Iris pigment epithelial cell (primary cell): Measurements from ENCODE around the gene PRRX2.
"Not testable (repeated sequence)": the region's sequence is repeated elsewhere in the genome, so short reads cannot be mapped to it uniquely, and the experiment has no call there.

Source experiments
- DNase-seq: peaks from one replicate; pipeline ENCODE4 v3.0.0-alpha.2; 2011; ENCODE audit warnings: low read depth

PRRX2 gene

DNA sequence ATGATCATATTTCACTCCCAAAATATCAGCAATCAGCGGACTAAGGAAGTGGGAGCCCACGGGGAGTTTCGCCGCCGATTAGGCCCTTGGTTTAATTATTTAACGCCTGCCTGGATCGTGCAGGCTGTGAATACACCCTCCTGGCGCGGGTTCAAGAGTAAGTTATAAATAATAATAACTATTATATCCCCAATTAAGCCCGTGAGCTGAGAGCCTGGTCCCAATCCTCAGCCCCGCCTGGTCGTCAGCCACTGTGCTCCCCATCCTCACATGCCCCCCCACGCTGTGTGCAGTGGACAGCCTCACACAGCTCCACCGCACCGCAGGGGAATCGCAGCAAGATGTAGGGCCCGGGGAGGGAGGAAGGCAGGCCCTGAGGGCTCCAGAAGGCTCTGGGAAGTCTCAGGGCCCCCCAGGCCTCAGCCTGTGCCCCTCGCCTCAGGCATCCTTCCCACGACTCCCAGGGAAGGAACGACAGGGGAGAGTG, 10.8 kb upstream of the PRRX2 start:
- no peak for DNase-seq

DNA sequence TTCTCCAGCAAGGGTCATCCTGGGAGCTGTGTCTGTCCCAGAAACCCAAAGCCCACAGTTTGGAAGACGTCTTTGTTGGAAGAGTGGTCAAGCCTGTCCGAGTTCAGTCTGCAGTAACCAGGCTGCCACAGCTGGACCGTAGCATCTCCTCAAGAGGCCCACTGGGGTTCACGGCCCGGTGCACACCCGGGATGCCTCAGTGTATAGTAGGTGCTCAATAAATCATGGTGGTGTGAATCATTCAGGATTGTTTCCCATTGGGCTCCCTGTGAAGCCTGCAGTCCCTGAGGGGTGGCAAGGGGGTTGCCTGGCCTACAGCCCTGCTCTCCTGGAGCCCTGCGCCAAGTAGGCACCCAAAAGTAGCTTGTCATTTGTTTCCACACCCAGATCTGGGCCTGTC, 10.3 kb upstream of the PRRX2 start:
- no peak for DNase-seq

DNA sequence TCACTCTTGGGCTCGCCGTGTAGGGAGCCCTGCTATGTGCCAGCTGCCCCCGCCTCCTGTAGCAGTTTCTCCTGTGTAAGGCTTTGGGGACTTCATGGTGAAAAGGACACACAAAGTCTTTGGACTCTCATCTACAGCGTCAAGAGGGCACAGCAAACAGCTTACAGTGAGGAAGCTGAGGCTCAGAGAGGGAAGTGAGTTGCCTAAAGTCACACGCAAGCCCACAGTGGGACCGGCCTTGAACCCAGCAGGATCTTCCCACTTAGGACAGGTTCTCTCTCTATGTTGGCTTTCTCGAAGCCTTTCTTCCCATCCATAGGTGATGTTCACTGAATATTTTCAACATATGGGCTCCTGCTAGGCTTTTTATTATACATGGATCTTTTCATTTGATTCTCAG, 9.8 kb upstream of the PRRX2 start:
- no peak for DNase-seq

DNA sequence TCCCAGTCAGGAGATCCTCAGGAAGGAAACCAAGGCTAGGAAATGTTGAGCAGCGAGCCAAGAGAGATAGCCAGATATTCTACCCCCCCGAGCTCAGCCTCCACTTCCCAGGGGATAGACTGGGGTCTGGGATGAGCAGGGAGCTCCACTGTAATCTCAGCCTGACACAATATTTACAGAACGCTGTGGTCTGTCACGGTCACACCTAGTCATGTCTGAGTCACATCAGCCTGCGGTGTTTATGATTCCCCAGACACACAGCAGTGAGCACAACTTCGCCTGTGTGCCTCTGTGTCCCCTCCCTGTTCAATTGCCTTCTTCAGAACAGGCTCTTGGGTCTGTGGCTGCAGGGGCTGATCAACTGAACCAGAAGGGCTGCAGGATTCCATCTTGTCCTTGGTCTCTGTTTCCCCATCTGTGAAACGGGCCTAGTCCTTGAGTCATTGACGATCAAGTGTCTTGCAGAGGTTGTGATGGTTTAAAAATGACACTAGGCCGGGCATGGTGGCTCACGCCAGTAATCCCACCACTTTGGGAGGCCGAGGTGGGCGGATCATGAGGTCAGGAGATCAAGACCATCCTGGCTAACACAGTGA, 8.6 kb upstream of the PRRX2 start:
- DNase-seq, result peak; percentile 55

DNA sequence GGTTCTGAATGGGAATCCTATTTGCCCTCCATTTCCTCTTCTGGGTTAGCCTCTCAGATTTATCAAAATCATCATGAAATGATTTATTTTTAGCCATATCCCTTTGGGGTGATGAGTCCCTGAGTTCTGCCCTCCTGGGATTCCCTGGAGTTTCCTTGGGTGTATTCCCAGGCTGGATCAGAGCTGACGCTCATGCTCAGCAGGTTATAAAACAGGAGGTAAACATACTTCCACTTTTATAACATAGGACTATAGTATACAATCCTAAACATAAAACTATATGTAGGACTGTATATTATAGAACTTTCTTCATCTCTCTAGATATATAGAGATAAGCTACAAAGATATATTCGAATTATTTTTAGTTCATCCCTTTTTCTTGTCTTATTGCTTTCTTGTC, 4.4 kb upstream of the PRRX2 start:
- DNase-seq, result no peak

DNA sequence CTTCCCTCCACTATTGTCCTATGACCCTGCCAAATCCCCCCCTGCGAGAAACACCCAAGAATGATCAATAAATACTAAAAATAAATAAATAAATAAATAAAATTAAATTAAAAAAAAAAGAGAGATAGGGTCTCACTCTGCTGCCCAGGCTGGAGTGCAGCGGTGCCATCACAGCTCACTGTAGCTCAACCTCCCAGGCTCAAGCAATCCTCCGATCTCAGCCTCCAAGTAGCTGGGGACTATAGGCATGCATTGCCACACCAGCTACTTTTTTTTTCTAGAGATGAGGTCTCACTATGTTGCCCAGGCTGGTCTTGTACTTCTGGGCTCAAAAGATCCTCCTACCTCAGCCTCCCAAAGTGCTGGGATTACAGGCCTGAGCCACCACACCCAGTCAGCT, 3.2 kb upstream of the PRRX2 start:
- not testable (repeated sequence) for DNase-seq

DNA sequence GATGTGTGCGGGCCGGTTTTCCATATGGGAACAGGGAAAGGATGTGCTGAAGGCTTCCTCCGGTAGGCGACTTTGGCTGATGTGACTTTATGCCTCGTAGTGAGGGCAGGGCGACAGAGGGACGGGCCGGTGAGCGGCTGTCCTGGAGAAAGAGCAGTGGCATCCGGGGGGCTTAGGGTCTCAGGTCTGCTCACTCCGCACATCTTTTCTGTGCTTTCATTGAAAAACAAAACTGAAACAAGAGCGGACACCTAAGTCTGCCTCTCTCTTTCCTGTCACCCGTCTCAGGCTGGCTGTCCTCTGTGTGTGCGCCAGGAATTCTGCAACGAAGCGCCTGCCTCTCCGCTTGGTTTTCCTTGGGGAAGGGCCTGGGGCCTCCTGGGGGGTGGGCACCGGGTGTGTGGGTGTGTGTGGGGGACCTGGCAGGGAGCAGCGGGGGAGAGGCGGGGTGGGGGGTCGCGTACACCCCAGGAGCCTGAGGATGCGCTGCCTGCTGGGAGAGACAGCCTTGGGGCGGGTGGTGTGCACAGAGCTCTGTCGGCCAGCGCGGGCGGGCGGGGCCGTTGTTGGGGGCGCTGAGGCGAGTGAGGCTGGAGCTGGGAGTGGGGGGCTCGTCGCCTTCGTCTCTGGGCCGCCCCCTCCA, 580 bp upstream of the PRRX2 start:
- no peak for DNase-seq

DNA sequence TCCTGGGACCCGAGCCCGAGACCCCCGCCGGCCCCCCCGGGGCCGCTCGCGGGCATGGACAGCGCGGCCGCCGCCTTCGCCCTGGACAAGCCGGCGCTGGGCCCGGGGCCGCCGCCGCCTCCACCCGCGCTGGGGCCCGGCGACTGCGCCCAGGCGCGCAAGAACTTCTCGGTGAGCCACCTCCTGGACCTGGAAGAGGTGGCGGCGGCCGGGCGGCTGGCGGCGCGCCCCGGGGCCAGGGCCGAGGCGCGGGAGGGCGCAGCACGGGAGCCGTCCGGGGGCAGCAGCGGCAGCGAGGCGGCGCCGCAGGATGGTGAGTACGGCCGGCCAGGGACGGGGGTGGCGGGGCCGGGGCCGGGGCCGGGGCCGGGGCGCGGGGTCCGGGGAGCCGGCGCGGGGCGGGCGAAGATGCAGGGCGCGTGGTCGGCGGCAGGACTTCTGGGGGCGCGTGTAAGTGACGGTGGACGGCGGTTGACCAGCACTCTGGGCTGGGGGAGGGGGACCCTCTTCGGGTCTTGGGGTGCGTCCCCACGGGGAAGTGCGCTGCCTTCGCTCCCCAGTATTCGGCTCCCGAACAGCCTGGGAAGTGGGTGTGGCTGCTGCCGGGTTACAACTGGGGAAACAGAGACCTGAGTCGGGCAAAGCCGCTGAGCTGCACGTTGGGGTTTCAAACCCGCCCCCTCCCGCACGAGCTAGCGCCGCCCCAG, 520 bp downstream of the PRRX2 start:
- peak; percentile 18 for DNase-seq

DNA sequence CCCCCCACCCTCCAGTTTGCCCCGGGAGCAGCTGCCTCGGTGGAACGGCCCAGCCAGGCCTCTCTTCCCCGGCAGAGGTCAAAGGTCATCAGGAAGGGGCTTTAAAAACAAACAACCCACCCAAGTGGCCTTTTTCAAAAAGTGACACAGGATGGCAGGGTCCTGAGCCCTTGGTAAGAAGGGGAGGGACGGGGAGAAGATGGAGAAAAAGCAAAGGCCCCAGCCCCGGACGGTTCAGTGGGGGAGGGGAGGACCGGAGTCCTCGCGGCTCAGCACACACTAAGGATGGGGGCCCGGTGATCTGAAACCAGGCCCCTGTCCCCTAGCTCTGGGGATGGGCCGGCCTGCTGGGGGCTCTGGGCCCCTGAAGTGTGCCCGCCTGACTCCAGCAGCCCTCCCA, 1.1 kb downstream of the PRRX2 start:
- DNase-seq, result no peak

DNA sequence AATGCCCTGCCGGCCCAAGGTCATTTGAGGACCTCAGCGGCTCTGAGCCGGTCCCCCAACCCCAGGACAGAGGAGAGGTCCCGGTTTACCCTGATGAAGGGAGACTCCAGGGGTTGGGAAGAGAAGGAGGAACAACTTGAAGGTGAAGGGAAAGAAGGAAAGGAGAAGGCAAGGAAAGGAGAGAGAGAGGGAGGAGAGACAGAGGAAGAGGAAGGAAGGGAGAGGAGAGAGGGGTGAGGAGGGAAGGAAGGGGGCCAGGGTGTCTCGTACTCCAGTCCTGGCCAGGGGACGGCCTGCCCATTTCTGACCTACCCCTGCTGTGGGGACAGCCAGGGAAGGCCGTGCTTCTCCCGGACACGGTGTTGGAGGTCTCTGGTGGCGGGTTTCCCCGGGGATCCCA, 1.9 kb downstream of the PRRX2 start:
- DNase-seq, result no peak

DNA sequence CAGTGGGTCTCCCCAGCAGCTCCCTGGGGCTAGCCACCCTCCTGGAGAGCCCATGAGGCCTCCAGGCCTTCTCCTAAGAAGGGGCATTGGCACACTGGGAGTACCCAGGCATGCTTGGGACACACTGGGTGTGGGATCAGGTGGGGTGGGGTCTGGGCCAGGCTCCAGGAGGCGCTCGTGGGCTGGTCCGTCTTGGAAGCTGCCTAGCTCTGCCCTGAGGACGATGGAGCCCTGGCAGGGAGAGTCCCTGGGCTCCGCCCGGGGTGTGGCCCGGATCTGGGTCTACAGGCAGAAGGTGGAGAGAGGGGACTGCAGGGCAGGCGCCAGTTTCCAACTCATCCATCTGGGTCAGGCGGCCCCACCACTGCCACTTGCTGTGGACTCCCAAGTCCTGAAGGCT, 2.4 kb downstream of the PRRX2 start:
- no peak for DNase-seq

DNA sequence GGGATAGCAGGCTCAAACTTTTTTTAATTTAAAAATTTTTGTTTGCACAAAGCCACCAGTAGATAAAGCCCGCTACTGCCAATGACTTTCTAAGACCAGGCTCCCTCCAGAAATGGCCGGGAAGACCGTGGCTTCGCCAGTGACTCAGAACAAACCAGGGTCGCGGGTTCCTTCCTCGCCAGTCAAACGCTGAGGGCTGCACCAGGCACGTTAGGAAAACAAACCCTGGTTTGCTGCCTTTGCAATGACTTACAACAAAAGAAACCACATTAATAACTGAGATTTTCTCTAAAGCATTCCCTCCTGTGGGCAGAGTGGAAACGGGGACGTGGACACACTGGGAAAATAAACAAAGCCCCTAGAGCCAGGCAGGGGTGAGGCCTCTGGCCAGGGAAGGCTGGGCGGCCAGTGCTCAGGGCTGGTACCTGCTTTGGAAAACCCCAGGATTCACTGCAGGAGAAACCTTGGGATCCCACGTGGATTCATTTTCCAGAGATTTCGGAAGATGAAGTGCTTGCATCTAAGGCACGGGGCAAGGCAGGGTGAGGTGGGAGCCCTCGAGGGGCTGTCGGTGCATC, 3.8 kb downstream of the PRRX2 start:
- peak; percentile 84 for DNase-seq

DNA sequence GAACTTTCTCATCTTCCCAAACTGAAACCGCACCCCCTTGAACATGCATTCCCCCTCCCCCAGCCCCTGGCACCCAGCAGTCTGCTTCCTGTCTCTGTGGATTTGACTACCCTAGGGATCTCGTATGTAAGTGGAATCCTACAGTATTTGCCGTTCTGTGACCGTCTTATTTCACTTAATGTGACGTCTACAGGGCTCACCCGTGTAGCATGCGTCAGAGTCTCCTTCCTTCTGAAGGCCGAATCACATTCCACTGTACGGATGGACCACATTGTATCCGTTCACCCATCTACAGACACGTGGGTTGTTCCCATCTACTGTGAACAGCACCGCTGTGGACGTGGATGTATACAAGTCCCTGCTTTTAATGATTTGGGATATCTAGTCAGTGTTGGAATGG, 4.5 kb downstream of the PRRX2 start:
- DNase-seq, result no peak

DNA sequence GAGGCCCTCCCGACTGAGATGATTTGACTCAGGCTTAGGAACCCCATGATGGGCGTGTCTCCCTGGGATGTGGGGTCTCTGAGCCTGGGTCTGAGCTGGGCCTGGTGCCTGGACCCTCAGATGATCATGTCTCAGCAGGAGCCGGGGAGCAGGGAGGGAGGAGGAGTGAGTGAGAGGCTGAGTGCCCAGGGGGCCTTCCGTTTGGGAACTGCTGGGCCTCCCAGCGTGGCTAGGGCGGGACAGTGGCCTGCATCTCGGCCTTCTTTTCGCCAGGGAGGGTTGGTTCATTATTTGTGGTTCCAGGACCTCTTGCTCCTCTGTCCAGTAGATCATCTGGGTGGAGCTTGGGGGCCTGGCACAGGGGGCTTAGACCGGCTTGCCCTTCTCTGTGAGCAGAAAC, 5.6 kb downstream of the PRRX2 start:
- no peak for DNase-seq

DNA sequence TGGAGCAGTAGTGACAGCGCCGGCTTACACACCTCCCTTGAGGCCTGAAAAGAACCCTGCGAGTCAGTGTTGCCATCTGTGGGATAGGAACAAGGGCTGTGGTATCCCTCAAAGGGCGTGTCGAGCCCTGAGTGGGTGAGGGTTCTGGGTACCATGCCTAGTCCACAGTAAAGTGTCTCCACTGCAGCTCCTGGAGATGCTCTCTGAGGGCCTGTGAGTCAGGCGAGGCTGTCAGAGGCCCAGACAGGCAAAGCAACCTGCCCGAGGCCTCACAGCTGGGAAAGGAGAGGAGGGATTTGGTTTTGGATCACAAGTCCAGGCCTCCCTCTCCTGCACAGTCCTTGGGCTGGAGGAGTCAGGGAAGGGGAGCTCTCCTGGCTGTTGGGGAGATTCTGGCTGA, 6.1 kb downstream of the PRRX2 start:
- DNase-seq, result peak; percentile 24

DNA sequence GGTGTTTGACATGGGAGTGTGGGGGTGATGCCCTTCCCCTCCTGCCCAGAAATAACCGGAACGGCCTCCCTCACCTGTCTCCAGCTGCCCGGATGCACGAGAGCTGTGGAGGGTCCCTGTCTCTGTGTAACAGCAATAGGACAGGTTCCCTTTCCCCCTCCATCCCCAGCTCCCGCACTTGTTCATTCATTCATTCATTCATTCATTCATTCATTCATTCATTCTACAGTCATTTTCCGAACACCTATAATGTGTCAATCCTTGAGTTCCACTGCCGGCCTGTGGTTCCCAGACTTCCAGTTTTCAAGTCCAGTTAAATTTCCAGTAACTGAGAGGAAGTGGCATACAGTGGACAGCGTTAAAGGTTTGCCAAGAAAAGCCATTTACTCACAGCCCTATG, 7.3 kb downstream of the PRRX2 start:
- no peak for DNase-seq

DNA sequence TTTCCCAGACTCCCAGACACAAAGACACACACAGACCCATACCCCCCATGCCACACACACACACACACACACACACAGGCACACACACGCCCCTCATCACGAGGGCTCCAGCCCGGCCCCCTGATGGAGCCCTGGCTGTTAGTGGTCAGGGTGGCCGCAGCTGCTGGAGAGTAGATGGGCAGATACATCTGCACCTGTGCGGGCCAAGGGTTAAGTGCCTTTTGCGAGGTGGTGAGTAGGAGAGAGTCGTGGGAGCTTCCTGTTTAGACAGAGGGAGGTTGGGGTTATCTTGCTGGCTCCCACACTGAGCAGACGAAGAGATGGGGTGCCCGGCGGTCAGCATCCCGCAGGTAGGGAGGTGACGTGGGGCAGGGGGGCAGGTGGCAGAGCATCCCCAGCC, 8.2 kb downstream of the PRRX2 start:
- DNase-seq, result no peak

DNA sequence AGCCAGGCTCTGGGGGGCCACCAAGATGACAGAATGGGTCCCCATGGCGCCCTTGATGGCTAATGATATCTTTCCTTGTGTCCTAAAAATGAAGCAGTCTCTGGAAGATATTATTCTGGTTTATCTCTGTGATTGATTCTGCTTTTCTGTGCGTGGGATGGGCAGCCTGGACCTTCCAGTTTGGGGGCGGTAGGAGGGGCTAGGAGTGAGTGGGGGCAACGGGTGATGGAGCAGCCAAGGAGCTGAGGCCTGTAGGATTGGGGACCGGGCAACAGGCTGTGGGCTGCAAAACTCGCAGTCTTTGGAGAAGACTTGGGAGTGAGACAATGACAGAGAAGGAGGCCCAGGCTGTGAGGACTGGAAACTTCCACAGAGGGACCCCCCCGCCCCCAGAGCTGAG, 8.8 kb downstream of the PRRX2 start:
- no peak for DNase-seq

DNA sequence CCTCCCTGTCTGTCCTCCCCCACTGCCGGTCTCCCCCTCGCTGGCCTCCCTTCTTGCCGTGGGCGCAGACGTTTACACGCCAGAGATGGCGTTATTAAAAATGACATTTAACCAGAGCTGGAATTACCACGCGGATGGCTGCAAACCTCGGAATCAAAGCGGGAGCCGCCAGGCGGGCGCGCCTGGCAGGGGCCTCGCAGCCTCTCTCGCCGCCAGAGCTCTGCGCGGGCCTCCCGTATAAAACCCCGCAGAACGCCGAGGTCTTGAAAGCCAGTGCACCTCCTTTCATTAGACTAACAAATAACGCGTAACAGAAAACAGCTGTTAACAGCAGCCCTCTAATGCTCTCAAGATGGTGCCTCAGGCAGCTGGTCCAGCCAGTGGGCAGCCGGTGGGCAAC, 10.2 kb downstream of the PRRX2 start:
- DNase-seq, result no peak

DNA sequence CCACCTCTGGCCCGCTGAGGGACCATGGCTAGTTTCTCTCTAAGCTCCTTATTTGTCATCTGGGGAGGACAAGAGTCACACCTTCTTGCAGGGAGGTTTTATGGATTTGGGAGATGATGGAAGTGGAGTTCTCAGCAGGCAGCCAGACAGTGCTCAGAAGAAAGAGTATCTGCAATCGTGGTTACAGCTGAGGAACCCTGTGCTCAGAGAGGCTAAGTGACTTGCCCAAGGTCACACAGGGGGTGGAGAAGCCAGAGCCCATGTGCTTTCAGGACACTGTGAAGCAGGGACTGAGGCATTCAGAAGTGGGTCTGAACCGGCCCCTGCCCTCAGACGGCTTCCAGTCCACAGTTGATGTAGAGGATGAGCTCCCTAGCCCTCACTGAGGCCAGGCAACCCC, 10.8 kb downstream of the PRRX2 start:
- DNase-seq, result no peak

DNA sequence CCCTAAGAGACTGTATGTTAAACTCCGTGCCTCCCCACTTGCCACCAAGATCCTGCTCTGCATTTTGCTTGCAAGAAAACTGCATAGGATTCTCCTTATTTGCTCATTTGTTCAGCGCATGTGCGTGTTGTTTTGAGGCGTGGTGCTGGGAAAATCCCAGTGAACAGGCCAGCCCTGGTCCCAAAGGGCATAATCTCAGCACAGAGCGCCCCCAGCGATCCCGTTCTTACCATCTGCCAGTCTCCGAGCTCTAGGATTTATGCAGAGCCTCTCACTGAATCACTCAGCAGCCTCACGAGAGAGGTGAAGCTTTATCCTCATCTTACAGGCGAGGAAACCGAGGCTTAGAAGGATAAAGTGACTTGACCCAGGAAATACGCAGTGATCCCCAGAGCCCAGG, 11.5 kb downstream of the PRRX2 start:
- no peak for DNase-seq

DNA sequence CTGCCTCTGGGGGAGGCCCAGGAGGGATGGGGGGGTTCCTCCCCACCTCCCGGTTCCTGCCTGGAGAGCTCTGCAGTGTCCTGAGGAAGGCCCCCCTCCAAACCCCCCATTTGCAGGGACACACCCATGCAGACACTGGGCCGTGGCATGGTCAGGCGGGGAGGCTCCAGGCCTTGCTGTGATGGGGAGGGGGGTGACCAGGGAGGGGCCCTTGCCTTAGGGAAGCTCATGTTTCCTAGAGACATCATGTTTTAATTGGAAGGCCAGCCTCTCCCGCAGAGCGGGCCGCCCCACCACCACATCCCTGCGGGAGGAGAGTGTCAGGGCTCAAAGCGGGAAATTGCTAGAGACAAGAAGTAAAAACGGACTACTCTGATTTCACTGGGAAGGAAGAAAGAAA, 12.0 kb downstream of the PRRX2 start:
- DNase-seq, result no peak

DNA sequence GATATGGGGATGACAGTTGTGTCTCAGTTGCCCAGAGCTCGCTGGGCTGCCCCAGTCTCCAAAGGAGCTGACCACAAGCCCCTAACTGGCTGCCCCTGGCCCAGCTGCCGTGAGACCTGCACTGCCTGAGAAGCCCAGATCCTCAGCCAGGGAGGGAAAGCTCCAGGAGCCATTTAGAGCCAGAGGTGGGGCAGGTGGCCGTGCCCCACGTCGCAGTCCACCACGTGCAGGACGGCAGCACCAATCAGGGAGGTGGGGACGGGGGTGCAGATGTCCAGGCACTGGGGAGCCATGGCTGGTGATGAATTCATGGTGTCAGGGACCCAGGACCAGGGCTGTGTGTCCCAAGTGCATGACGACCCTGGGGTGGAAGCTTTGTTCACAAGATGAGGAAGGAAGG, 13.4 kb downstream of the PRRX2 start:
- no peak for DNase-seq
